Urinary bladder (tissue), 4 donors: ENCODE data around the gene LMNTD1. TPM values are rescaled to one million over a fixed set of nuclear protein-coding genes. Genes with fewer than 3 reads are reported as not detected.
"Not testable (repeated sequence)": the region's sequence is repeated elsewhere in the genome, so short reads cannot be mapped to it uniquely, and the experiment has no call there.

Experiments
- DNase-seq: peaks from one replicate; pipeline ENCODE4 v3.0.0-alpha.2; 2015; ENCODE audit errors: extremely low spot score
- H3K27ac ChIP-seq: one replicate; pipeline ENCODE4 v1.5.1; 2013; ENCODE audit warnings: low read depth, mild to moderate bottlenecking, moderate library complexity
- H3K36me3 ChIP-seq: one replicate; pipeline ENCODE4 v1.6.1; 2013; ENCODE audit warnings: mild to moderate bottlenecking, moderate library complexity; ENCODE audit not compliant: insufficient read depth
- H3K4me1 ChIP-seq: one replicate; pipeline ENCODE4 v1.6.1; 2013; ENCODE audit warnings: mild to moderate bottlenecking, moderate library complexity; ENCODE audit not compliant: insufficient read depth
- H3K4me3 ChIP-seq: one replicate; pipeline ENCODE4 v1.5.1; 2013; ENCODE audit warnings: low read depth, low read length
- WGBS: extraction: QIAGEN DNeasy Blood & Tissue Kit; methylation state at CpG from one replicate; pipeline ENCODE4 v1.1.7; 2013; 5-methylcytosine and 5-hydroxymethylcytosine counted together
- polyA plus RNA-seq: library from polyadenylated mRNA; stranded (reverse); fragments of 200-250 nt; gene quantifications from one replicate; pipeline ENCODE4 v1.2.3, GENCODE V29; 2013
- total RNA-seq: library from RNA; depleted of rRNA; stranded (reverse); fragments of >200 nt; gene quantifications from one replicate; pipeline ENCODE4 v1.2.3, GENCODE V29; 2014
- donor health status: healthy with polysubstance abuse.
- donor health status: healthy.

The LMNTD1 gene
- total and polyA plus RNA-seq, 2 donors, result 0.11 to 2.3 TPM

- Histone ChIP-seq H3K36me3 (no peaks in the 10 kb centered on the region), H3K4me1 (no peaks in the 10 kb centered on the region), H3K4me3 (no peak overlapping the region), H3K27ac (no peak overlapping the region)
- 50% methylated on average over 6 of the region's 6 CpGs for WGBS
- DNase-seq, result no peak
Measured at GRCh38 chr12:25458047-25458552, 95.0 kb downstream of the LMNTD1 start.

GRCh38 chr12:25456474-25456873 lies 96.6 kb downstream of the LMNTD1 start:
- DNase-seq, result no peak

GRCh38 chr12:25455696-25456095 lies 97.4 kb downstream of the LMNTD1 start:
- DNase-seq, result no peak
- H3K36me3 ChIP-seq, result no peaks in the 10 kb centered on the region
- no peaks in the 10 kb centered on the region for H3K4me1 ChIP-seq
- WGBS, result 72% methylated on average over 2 of the region's 2 CpGs
- no peak overlapping the region for H3K4me3 ChIP-seq
- H3K27ac ChIP-seq, result no peak overlapping the region

More at GRCh38 chr12:25456474-25456873, 96.6 kb downstream of the LMNTD1 start:
- Histone ChIP-seq H3K27ac (no peak overlapping the region), H3K4me3 (no peak overlapping the region), H3K4me1 (no peaks in the 10 kb centered on the region), H3K36me3 (no peaks in the 10 kb centered on the region)
- 88% methylated on average over 4 of the region's 4 CpGs for WGBS

DNA sequence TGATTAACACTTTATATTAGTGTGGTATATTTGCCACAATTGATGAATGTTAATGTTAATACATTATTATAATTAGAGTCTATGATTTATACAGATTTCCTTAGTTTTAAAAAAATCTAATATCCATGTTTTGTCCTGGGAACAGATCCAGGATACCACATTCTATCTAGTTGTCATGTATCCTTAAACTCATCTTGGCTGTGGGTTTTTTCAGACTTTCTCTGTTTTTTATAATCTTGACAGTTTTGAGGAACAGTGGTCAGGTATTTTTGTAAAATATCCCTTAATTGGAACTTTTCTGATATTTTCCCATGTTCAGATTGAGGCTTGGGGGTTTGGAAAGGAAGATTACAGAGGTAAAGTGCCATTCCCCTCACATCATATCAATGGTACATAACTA lies 104.1 kb downstream of the LMNTD1 start:
- no peak overlapping the region for H3K4me3 ChIP-seq
- DNase-seq, result no peak
- no peaks in the 10 kb centered on the region for H3K4me1 ChIP-seq
- no peaks in the 10 kb centered on the region for H3K36me3 ChIP-seq
- no peak overlapping the region for H3K27ac ChIP-seq

DNA sequence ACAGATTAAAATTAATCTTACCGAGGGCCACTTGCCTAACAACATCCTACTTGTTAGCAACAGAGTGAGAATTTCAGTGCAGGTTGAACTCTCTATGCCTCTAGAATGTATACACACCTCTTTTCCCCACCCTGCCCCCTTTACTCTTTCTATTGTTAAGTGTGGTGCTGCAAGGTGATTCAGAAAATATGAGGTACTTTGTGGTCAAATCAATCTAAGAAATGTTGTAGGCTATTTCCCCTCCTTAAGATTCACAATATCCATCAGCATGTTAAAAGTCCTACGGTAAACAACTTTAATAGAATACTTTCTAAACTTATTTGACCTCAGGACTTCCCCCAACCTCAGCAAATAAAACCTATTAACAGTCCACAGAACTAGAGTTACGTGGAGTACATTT lies 106.0 kb downstream of the LMNTD1 start:
- no peaks in the 10 kb centered on the region for H3K4me1 ChIP-seq
- no peak overlapping the region for H3K27ac ChIP-seq
- H3K36me3 ChIP-seq, result no peaks in the 10 kb centered on the region
- DNase-seq, result no peak
- no peak overlapping the region for H3K4me3 ChIP-seq
- 82% methylated on average over 3 of the region's 3 CpGs for WGBS

DNA sequence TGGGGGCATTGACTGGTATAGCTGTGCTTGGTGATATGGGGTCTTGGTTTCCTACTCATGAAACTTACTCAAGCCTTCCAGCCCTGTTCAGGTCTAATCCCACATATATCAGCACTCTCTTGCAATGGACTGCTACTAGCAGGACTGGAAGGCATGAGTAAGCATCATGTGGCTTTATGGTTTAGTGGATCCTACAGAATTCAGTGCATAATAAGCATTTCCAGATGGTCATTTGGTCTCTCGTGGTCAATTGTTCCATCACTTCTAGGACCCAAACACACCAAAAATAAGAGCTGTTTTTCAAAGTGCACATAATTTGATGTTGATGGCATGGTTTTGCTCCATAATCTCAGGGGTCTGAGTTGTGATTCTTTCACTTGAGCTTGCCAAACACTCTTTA lies 114.4 kb downstream of the LMNTD1 start:
- WGBS, result 95% methylated on average over 1 of the region's 1 CpG
- DNase-seq, result no peak
- no peaks in the 10 kb centered on the region for H3K4me1 ChIP-seq
- no peaks in the 10 kb centered on the region for H3K36me3 ChIP-seq
- no peak overlapping the region for H3K27ac ChIP-seq
- H3K4me3 ChIP-seq, result no peak overlapping the region

DNA sequence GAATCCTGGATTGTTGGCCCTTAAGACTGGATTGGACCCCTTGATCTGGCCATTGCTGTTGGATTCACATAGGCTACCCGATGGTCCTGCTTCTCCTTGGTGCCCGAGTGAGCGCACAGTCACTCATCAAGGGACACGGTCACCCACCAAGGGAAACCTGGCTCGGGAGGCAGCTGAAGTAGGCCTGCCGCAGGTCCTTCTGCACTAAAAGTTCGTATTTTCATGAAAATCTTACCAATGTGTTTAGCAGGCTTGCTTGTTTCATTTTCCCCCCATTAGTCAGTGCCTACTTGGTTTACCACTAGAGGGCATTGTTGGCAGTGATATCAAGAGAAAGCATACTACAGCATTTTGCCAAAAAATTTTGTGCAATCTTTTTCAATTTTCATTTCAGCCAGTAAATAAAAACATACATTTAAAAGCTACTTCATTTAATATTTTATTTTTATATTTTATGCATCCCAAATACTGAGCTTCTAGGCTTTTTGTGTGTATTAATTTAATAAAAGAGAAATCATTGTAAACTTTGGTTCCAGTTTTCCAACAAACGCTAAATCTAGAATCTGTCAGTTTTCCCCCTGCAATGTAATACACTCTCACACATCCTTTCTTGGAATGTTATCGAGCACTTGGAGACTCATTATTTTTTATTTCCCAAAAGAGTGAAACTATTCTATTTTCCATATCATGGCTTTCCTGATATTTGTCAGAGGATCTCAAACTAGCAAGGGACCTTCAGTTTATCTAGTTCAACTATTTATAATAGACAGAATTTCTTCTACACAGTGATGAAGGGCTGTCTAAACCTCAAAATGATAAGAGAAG lies 116.7 kb downstream of the LMNTD1 start:
- Histone ChIP-seq H3K36me3 (no peaks in the 10 kb centered on the region), H3K27ac (no peak overlapping the region), H3K4me1 (no peaks in the 10 kb centered on the region), H3K4me3 (no peak overlapping the region)
- peak; percentile 43 for DNase-seq
- WGBS, result 48% methylated on average over 9 of the region's 9 CpGs

GRCh38 chr12:25435431-25435830 lies 117.7 kb downstream of the LMNTD1 start:
- H3K36me3 ChIP-seq, result no peaks in the 10 kb centered on the region
- H3K27ac ChIP-seq, result no peak overlapping the region
- no peaks in the 10 kb centered on the region for H3K4me1 ChIP-seq
- no peak overlapping the region for H3K4me3 ChIP-seq
- WGBS, result 90% methylated on average over 3 of the region's 3 CpGs
- no peak for DNase-seq

DNA sequence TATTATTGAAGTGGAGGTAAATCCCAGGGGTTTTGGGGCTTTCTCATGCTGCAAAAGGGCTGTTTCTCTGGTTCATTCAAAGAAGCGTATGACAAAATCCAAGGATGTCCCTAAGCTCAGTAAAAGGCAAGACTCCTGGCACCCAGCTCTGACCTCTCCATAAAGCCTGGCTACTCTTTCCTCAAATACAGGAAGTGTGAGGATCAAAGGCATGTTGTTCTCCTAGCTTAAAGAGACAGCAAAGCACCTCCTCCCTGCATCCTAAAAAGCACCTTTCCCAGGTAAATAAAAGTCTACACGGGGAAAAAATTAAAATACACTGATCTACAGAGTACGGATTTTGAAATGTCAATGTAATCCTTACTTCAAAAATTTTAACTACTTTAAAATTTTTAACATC lies 118.6 kb downstream of the LMNTD1 start:
- no peak overlapping the region for H3K4me3 ChIP-seq
- no peaks in the 10 kb centered on the region for H3K36me3 ChIP-seq
- 77% methylated on average over 3 of the region's 3 CpGs for WGBS
- no peaks in the 10 kb centered on the region for H3K4me1 ChIP-seq
- no peak overlapping the region for H3K27ac ChIP-seq
- no peak for DNase-seq

DNA sequence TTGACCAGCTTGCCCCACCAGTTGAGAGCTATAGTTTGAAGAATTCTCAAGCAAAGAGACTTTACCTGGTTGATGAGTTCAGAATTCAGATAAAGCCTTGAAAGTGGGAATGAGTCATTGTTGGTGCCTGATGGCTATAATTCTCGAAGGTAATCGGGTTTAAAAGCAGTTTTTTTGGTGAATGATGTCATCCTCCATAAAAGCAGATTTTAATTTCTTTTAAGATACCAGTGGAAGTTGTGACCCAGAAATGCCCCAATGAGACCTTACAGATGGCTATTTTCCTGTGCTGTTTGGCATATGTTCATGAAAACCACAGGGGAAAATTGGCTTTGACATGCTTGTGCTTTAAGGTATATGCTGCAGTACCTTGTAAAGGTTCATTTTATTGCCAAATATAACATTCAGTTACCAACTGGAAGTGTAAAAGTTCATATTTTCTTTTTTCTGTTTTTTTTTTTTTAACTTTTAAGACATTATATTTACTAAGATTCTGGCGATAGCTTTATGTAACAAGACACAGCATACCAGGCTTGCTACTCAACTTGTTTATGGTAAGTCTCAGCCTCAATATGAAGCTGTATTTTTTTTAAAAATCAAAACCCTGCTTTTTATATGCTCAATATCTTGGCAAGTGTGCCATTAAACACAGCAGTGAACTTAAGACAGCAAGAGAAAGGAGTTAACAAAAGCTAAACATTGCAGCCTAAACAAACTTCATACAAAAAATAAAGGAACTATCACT lies 119.3 kb downstream of the LMNTD1 start:
- Histone ChIP-seq H3K4me3 (no peak overlapping the region), H3K4me1 (no peaks in the 10 kb centered on the region), H3K27ac (no peak overlapping the region), H3K36me3 (no peaks in the 10 kb centered on the region)
- 25% methylated on average over 3 of the region's 3 CpGs for WGBS
- DNase-seq, result no peak

DNA sequence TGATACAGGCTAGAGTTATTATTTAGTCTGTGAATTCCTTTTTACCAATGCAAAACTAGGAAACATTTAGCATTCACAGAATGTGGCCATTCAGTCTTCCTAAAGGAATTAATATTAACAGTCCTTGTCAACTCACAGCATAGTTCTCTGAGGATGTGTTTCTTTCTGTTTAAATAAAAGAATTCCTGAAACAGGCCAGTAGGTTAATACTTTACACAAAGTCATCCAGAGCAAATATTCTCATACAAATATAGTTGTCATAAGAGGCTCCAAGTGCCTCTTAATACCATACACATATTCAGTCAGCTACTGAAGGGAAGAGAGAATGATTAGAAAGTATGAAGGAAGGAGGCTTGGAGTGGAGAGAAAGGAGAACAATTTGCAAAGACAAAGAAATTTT lies 120.1 kb downstream of the LMNTD1 start:
- no peak overlapping the region for H3K4me3 ChIP-seq
- no peaks in the 10 kb centered on the region for H3K4me1 ChIP-seq
- no peak overlapping the region for H3K27ac ChIP-seq
- no peaks in the 10 kb centered on the region for H3K36me3 ChIP-seq
- DNase-seq, result no peak

DNA sequence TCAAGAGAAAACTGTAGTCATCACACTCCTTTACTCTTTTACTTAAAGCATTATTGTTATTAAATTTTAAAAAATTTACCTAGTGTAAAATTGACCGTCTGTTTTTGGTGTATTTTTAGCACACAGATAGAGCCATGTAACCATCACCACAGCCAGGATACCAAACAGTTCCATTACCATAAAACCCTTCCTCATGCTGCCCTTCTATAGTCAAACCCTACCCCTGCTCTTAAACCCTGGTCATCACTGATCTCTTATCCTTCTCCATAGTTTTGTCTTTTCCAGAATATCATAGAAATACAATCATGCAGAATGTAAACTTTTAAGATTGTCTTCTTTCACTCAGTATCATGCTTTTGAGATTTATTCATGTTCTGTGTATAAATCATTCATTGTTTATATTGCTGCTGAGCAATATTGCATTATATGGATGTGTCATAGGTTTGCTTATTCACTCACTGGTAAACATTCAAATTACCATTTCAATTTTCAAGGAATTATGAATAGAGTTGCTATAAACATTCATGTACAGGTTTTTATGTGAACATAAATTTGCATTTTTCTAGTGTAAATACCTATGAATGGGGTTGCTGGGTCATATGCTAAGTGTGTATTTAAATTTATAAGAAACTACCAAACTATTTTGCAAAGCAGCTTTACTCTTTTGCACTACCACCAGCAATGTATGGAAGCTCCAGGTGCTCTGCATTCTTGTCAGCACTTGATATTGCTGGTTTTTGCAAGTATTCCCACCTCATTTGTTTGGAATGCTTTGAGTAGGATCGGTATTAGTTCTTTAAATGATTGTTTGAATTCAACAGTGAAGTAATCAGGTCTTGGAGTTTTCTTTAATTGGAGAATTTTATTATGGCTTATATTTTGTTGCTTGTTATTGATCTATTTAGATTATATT lies 125.5 kb downstream of the LMNTD1 start:
- no peak overlapping the region for H3K4me3 ChIP-seq
- no peaks in the 10 kb centered on the region for H3K36me3 ChIP-seq
- 75% methylated on average over 2 of the region's 2 CpGs for WGBS
- no peak overlapping the region for H3K27ac ChIP-seq
- no peaks in the 10 kb centered on the region for H3K4me1 ChIP-seq
- DNase-seq, result no peak

DNA sequence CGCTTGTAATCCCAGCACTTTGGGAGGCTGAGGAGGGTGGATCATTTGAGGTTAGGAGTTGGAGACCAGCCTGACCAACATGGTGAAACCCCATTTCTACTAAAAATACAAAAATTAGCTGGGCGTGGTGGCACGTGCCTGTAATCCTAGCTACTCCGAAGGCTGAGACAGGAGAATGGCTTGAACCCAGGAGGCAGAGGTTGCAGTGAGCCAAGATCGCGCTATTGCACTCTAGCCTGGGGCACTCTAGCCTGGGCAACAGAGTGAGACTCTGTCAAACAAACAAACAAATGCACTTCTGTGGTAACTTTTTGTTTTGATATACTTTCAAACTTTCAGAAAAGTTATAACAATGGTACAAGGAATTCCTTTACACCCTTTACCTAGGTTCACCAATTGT lies 126.3 kb downstream of the LMNTD1 start:
- H3K27ac ChIP-seq, H3K4me1 ChIP-seq, DNase-seq, H3K4me3 ChIP-seq, H3K36me3 ChIP-seq: not testable (repeated sequence)
- WGBS, result 98% methylated on average over 6 of the region's 6 CpGs
